Smooth muscle cell (in vitro differentiated cells): ENCODE data around the gene ADAM17. TPM values are rescaled to one million over a fixed set of nuclear protein-coding genes. Genes with fewer than 3 reads are reported as not detected.

Experiments used
- DNase-seq: peaks from one replicate; lab custom pipeline; 2025; ENCODE audit not compliant: unreplicated experiment; lab: John Stamatoyannopoulos, UW
- H2AFZ ChIP-seq: fragments of 200-600 bp; sonication (generic); 2 replicates; pipeline ENCODE4 v1.6.0; 2016; ENCODE audit warnings: antibody characterized with exemption, low read depth, mild to moderate bottlenecking
- H3F3A ChIP-seq: fragments of 200-600 bp; sonication (generic); 2 replicates; pipeline ENCODE4 v1.6.0; 2017; ENCODE audit warnings: antibody characterized with exemption, low read depth
- H3K27ac ChIP-seq: fragments of 200-600 bp; sonication (generic); 2 replicates; pipeline ENCODE4 v1.5.1; 2016; ENCODE audit warnings: low read depth, mild to moderate bottlenecking
- H3K27me3 ChIP-seq: fragments of 200-600 bp; sonication (generic); 2 replicates; pipeline ENCODE4 v1.6.1; 2016; ENCODE audit warnings: low read depth, mild to moderate bottlenecking
- H3K36me3 ChIP-seq: fragments of 200-600 bp; sonication (generic); 2 replicates; pipeline ENCODE4 v1.5.1; 2016; ENCODE audit warnings: low read depth
- H3K4me1 ChIP-seq: fragments of 200-600 bp; sonication (generic); 2 replicates; pipeline ENCODE4 v1.5.1; 2016; ENCODE audit warnings: low read depth
- H3K4me2 ChIP-seq: fragments of 200-600 bp; sonication (generic); 2 replicates; pipeline ENCODE4 v1.6.0; 2016; ENCODE audit warnings: mild to moderate bottlenecking
- H3K4me3 ChIP-seq: fragments of 200-600 bp; sonication (generic); 2 replicates; pipeline ENCODE4 v1.5.1; 2016; ENCODE audit warnings: mild to moderate bottlenecking
- H3K79me2 ChIP-seq: fragments of 200-600 bp; sonication (generic); 2 replicates; pipeline ENCODE4 v1.6.0; 2016; ENCODE audit warnings: low read depth, mild to moderate bottlenecking
- H3K9ac ChIP-seq: fragments of 200-600 bp; sonication (generic); 2 replicates; pipeline ENCODE4 v1.6.0; 2016; ENCODE audit warnings: low read depth
- H3K9me3 ChIP-seq: fragments of 200-600 bp; sonication (generic); replicated peaks from 2 replicates; pipeline ENCODE4 v1.5.1; 2016; ENCODE audit warnings: low read depth
- H4K20me1 ChIP-seq: fragments of 200-600 bp; sonication (generic); 2 replicates; pipeline ENCODE4 v1.6.0; 2016; ENCODE audit warnings: low read depth
- CTCF ChIP-seq: fragments of 200-600 bp; sonication (generic); IDR thresholded peaks from 2 replicates; pipeline ENCODE4 v1.5.1; 2017; ENCODE audit warnings: borderline replicate concordance, mild to moderate bottlenecking, antibody characterized with exemption; ENCODE audit not compliant: insufficient read depth, poor library complexity, severe bottlenecking
- WGBS: methylation state at CpG from one replicate; pipeline ENCODE4 v1.1.7; 2016; ENCODE audit warnings: low lambda C conversion rate; 5-methylcytosine and 5-hydroxymethylcytosine counted together
- polyA plus RNA-seq: library from polyadenylated mRNA; unstranded; fragments of >200 nt; fragmentation: Nextera tagmentation; extraction: Ambion mirVana; gene quantifications from 2 replicates; pipeline ENCODE4 v1.2.1, GENCODE V29; 2016
- total RNA-seq: library from RNA; depleted of rRNA; stranded (reverse); fragments of >200 nt; gene quantifications from 2 replicates; pipeline ENCODE4 v1.2.3, GENCODE V29; 2014

Gene ADAM17
- total and polyA plus RNA-seq, 2 experiments from 2014 or later, result 8.9 to 18.3 TPM

- Histone ChIP-seq H3K27me3 (no peaks in the 10 kb centered on the region), H3K27ac (no peak overlapping the region), H3F3A (peaks cover 3% of the 10 kb centered on the region), H3K9me3 (no peaks in the 10 kb centered on the region), H3K4me2 (no peak overlapping the region), H3K36me3 (peaks cover 7% of the 10 kb centered on the region), H3K79me2 (no peaks in the 10 kb centered on the region), H3K4me3 (no peak overlapping the region), H3K9ac (no peak overlapping the region), H2AFZ (no peak overlapping the region), H4K20me1 (peaks cover 13% of the 10 kb centered on the region), H3K4me1 (no peaks in the 10 kb centered on the region)
- WGBS, result 89% methylated on average over 2 of the region's 2 CpGs
- no peak for DNase-seq
- no peak for TF ChIP-seq CTCF
Measured at GRCh38 chr2:9519250-9519649, 36.4 kb downstream of the ADAM17 start.

GRCh38 chr2:9518780-9519179, 36.9 kb downstream of the ADAM17 start:
- WGBS, result 99% methylated on average over 7 of the region's 7 CpGs
- no peaks in the 10 kb centered on the region for H3K9me3 ChIP-seq
- no peaks in the 10 kb centered on the region for H3K4me1 ChIP-seq
- no peak overlapping the region for H2AFZ ChIP-seq
- H3F3A ChIP-seq, result peaks cover 3% of the 10 kb centered on the region
- no peak for DNase-seq
- H4K20me1 ChIP-seq, result peaks cover 13% of the 10 kb centered on the region
- no peak overlapping the region for H3K9ac ChIP-seq
- no peak for TF ChIP-seq CTCF
- H3K27ac ChIP-seq, result no peak overlapping the region
- no peak overlapping the region for H3K4me3 ChIP-seq
- H3K4me2 ChIP-seq, result no peak overlapping the region
- no peaks in the 10 kb centered on the region for H3K79me2 ChIP-seq
- H3K36me3 ChIP-seq, result peaks cover 7% of the 10 kb centered on the region
- no peaks in the 10 kb centered on the region for H3K27me3 ChIP-seq

GRCh38 chr2:9518163-9518562, 37.5 kb downstream of the ADAM17 start:
- H3K36me3 ChIP-seq, result peaks cover 7% of the 10 kb centered on the region

More at GRCh38 chr2:9518163-9518562, 37.5 kb downstream of the ADAM17 start:
- Histone ChIP-seq H3K27me3 (no peaks in the 10 kb centered on the region), H3K4me3 (no peak overlapping the region), H3K9me3 (no peaks in the 10 kb centered on the region), H4K20me1 (peaks cover 13% of the 10 kb centered on the region), H2AFZ (no peak overlapping the region), H3K79me2 (no peaks in the 10 kb centered on the region), H3K4me1 (no peaks in the 10 kb centered on the region), H3K27ac (no peak overlapping the region), H3K9ac (no peak overlapping the region), H3K4me2 (no peak overlapping the region), H3F3A (peaks cover 3% of the 10 kb centered on the region)
- no peak for TF ChIP-seq CTCF
- 92% methylated on average over 3 of the region's 3 CpGs for WGBS
- no peak for DNase-seq
